H7 (cell line): Measurements from ENCODE around the gene MEX3C. TPM values are rescaled to one million over a fixed set of nuclear protein-coding genes. Genes with fewer than 3 reads are reported as not detected.

ENCODE experiments used
- DNase-seq: peaks from one replicate; pipeline ENCODE4 v3.0.0; 2012
- H3K27me3 ChIP-seq: 2 replicates; pipeline ENCODE4 v1.6.0; 2011; ENCODE audit warnings: mild to moderate bottlenecking, low read length; ENCODE audit not compliant: control insufficient read depth, insufficient read depth
- H3K36me3 ChIP-seq: replicated peaks from 2 replicates; pipeline ENCODE4 v1.5.1; 2011; ENCODE audit warnings: low read length; ENCODE audit not compliant: control insufficient read depth, insufficient read depth
- H3K4me3 ChIP-seq: 2 replicates; pipeline ENCODE4 v1.5.1; 2011; ENCODE audit warnings: low read depth, mild to moderate bottlenecking, control low read depth, low read length, moderate library complexity; ENCODE audit not compliant: insufficient read depth
- total RNA-seq: library from RNA; depleted of rRNA; stranded (reverse); fragments of >200 nt; shearing (Covaris generic); gene quantifications from 2 replicates; pipeline ENCODE4 v1.2.3, GENCODE V29; 2014; rRNA removed

The MEX3C gene
- total RNA-seq: 69.8 and 73.7 TPM in 2 replicates

DNA sequence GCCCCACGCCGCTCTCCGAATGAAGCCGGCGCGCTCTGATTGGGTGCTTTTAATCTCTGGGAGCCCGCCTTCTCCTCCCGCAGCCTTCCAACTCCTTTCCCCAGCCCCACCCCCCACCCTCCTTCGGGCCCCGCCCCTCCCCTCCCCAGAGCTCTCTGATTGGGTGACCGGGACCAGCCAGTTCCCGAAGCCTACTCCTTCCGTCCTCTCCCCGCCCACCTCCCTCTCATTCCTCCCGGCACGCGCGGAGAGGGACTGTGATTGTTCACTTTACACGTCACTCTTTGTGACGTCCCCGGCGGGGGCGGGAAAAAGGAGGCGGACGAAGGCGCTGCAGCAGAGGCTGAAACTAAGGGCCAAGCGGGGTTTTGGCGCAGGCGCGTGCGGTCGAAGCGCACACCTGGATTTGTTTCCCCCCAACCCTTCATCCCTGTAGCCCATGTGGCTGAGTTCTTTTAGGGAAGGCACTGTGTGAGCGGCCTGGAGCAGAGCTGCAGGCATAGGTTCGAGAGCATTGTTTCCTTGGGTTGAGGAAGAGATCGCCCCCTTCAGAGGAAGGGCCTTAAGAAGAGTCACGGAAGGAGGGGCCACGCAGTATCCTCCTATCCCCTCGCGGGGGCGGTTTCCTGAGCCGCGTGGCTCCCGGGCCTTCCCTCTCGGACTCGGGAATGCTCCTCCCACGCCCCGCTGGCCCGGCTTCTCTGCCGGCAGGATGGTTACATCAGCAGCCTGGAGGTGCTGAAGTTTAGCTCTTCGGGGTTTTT is at the start of gene MEX3C:
Gene MEX3C, minus strand, starts transcription at position 21 of the 764 bp plus-strand sequence. CDS start 361 bp downstream, outside the sequence.
- peak; percentile 95 for DNase-seq
- no peaks in the 10 kb centered on the region for H3K36me3 ChIP-seq
- peak within 1 kb of the TSS; percentile 97 for H3K4me3 ChIP-seq
- H3K27me3 ChIP-seq: no peaks in the 10 kb centered on the region

DNA sequence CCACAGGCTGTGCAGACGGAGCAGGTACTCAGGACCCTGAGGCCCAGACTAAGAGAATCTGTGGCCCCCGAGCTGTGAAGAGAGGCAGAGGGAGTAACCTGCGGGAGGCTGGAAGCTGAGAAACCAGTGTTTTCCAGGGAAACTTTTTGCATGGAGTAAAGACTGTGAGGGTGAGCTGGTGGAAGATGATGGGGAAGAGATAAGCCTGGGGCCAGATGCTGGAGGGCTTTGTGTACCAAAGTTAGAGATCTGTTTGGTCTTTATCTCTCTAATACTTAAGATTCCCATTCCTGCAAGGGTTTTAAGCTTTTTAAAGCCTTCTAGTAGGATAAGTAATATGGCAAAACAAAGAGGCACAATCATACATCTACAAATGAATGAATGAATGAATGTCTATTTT is 43.7 kb upstream of the MEX3C start:
- Histone ChIP-seq H3K27me3 (no peaks in the 10 kb centered on the region), H3K4me3 (no peak overlapping the region), H3K36me3 (no peaks in the 10 kb centered on the region)
- DNase-seq: no peak

DNA sequence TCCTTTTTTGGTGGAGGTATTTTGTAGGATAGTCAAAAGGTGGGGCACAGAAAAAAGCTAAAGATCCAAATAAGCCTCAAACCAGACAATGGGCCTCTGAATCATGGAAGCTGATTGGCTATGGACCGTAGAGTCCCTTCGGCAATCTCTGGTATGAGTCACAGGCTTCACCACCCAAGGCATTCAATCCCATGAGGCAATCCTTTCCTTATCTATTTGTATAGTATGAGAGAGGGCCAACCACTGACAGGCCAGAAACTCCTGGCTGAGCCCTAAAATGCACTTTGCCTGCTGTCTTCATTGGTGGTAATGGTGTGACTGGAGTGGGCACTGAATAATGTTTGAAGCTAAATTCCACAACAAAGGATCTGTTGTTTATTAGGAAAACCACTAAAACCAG is 38.7 kb upstream of the MEX3C start:
- no peak overlapping the region for H3K4me3 ChIP-seq
- peak; percentile 14 for DNase-seq
- H3K27me3 ChIP-seq: no peaks in the 10 kb centered on the region
- H3K36me3 ChIP-seq: no peaks in the 10 kb centered on the region

DNA sequence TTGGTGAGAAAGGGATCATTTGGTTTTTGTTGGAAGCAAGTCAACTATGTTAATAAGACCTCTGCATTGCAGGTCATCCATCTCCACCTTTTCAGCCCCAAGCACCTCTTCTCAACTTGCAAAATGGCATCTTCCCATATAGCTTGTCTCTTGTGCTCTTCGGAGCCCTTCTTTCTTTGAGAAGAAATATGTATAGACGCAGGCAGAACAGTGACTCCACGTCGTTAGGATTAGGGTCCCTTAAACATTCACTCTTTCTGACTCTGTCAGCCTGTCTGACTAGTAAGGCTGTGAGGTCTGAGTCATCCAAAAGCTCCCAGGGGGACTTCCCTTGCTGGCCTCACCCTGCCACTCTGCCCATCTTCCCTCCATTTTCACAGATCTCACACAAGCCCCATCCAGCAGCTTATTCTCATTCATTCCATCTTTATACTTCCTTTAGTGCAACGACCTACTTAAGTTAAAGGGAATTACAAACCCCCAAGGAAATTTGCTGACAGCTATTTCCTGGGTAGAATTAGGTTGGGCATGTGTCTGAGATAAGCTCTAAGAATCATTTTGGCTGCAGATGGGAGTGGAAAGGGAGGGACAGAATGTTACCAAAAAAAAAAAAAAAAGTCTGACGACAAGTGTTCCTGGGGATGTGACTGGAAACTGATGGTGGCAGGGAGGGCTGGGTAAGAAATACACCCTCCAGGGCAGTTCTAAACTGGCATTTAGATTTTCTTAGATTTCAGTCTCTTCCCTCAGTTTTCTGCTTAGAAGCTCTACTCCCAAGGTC is 37.7 kb upstream of the MEX3C start:
- no peak overlapping the region for H3K4me3 ChIP-seq
- peak; percentile 8 for DNase-seq
- H3K36me3 ChIP-seq: no peaks in the 10 kb centered on the region
- no peaks in the 10 kb centered on the region for H3K27me3 ChIP-seq

DNA sequence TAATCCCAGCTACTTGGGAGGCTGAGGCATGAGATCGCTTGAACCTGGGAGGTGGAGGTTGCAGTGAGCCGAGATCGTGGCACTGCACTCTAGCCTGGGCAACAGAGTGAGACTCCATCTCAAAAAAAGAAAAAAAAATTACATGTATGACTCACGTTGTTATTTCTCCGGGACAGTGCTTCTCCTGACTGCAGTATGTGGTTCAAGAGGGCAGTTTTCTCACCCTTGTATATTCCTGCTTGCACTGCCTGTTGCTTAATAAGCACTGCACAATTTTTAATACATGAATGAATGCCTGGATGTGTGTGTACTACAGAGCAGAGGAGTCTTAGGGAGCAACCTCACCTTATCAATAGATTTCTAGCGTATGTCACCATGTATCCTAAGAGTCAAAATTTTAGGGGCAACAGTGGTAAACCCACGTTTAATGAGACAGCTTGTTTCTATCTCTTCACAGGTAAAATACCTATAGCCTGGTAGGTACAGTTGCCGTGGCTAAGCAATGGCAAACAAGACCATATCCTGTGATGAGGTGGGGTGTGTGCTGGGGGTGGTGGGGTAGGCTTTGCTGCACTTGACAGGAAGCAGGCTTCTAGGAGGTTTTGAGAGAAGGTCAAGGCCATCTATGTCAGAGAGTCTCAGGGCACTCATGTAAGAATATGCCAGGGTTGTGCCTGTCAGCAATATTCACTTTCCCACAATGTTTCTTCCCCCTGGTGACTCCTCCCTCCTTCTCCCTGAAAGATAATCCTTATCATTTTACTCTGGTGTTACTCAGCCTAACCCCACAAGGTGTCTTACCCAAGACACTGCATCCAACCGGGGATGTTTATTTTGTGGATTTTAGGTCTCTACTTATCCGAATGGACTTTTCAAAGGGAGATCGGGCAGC is 36.9 kb upstream of the MEX3C start:
- H3K27me3 ChIP-seq: no peaks in the 10 kb centered on the region
- no peaks in the 10 kb centered on the region for H3K36me3 ChIP-seq
- no peak for DNase-seq
- no peak overlapping the region for H3K4me3 ChIP-seq

GRCh38 chr18:51229328-51229727 is 31.8 kb upstream of the MEX3C start:
- Histone ChIP-seq H3K36me3 (no peaks in the 10 kb centered on the region), H3K27me3 (no peaks in the 10 kb centered on the region), H3K4me3 (no peak overlapping the region)
- DNase-seq: no peak

- H3K36me3 ChIP-seq: no peaks in the 10 kb centered on the region
- H3K27me3 ChIP-seq: no peaks in the 10 kb centered on the region
- DNase-seq: no peak
- H3K4me3 ChIP-seq: no peak overlapping the region
Observed at GRCh38 chr18:51227660-51228059, 30.2 kb upstream of the MEX3C start.

- Histone ChIP-seq H3K27me3 (no peaks in the 10 kb centered on the region), H3K4me3 (no peak overlapping the region), H3K36me3 (no peaks in the 10 kb centered on the region)
- no peak for DNase-seq
Observed at GRCh38 chr18:51226587-51227350, 29.3 kb upstream of the MEX3C start.

- Histone ChIP-seq H3K27me3 (no peaks in the 10 kb centered on the region), H3K4me3 (no peak overlapping the region), H3K36me3 (no peaks in the 10 kb centered on the region)
- DNase-seq: no peak
Observed at GRCh38 chr18:51226068-51226467, 28.6 kb upstream of the MEX3C start.

- no peak for DNase-seq
- H3K27me3 ChIP-seq: no peaks in the 10 kb centered on the region
- H3K4me3 ChIP-seq: no peak overlapping the region
- no peaks in the 10 kb centered on the region for H3K36me3 ChIP-seq
Observed at GRCh38 chr18:51212606-51213005, 15.1 kb upstream of the MEX3C start.

DNA sequence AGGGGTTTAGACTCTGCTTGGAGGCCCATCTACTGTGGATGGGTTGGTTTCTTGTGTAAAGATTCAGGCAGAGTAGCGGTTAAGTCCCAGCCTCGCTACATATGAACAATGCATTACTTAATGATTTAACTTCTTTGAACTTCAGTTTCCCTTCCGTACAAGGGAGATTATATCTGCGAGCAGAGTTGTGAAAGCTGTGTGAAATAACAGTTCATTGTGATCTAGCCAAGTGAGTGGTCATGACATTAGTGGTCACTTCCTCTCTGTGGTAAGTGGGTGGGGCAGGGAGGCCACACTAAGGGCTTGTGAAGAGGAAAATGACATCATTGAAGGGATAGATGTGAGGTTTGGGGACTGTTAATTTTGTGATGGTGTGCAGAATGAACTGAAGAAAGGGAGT is 14.1 kb upstream of the MEX3C start:
- H3K27me3 ChIP-seq: no peaks in the 10 kb centered on the region
- no peaks in the 10 kb centered on the region for H3K36me3 ChIP-seq
- no peak for DNase-seq
- H3K4me3 ChIP-seq: no peak overlapping the region

- peak; percentile 53 for DNase-seq
- Histone ChIP-seq H3K36me3 (no peaks in the 10 kb centered on the region), H3K4me3 (peak overlapping the region; percentile 97), H3K27me3 (no peaks in the 10 kb centered on the region)
Observed at GRCh38 chr18:51196811-51197660, 445 bp downstream of the MEX3C start.

- H3K4me3 ChIP-seq: peak overlapping the region; percentile 97
- DNase-seq: no peak
- no peaks in the 10 kb centered on the region for H3K27me3 ChIP-seq
- H3K36me3 ChIP-seq: 0 out of 2 replicates have a peak, but pooled peaks cover 1% of the 10 kb centered on the region
Observed at GRCh38 chr18:51196118-51196810, 1.2 kb downstream of the MEX3C start.
